22Rv1 (cell line): ENCODE data around the gene KLHDC4.

Experiments
- ZFX ChIP-seq: fragments of 450-650 bp; IDR thresholded peaks from 2 replicates; pipeline ENCODE4 v1.6.1; 2017; ENCODE audit warnings: antibody characterized with exemption, borderline replicate concordance
- TF ChIP-seq, protein P1 (sequence below): fragments of 450-650 bp; IDR thresholded peaks from 2 replicates; pipeline ENCODE4 v1.5.1; 2017; ENCODE audit warnings: mild to moderate bottlenecking

DNA sequence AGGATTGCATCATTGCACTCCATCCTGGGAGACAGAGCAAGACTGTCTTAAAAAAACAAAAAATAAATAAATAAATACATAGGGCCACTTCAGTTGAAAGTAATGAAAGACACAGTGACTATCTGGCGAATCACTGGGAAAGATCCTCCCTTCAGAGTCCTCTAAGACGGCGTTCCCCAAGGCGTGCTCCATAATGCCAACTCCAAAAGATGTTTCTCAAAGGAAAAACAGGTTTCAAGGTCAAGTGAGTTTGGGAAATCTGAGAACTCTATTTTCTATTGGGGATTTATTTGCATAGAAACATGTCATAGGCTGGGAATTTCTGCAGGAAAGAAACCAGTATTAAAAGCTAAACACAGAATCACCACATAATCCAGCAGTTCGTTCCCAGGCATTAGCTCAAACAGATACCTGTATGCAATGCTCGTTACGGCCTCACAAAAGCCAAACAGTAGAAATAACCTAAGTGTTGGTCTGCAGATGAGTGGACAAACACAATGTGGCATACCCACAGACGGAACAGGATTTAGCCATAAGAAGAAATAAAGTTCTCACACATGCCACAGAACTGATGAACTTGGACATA, 7.9 kb downstream of the KLHDC4 start:
- TF ChIP-seq, protein P1, sequence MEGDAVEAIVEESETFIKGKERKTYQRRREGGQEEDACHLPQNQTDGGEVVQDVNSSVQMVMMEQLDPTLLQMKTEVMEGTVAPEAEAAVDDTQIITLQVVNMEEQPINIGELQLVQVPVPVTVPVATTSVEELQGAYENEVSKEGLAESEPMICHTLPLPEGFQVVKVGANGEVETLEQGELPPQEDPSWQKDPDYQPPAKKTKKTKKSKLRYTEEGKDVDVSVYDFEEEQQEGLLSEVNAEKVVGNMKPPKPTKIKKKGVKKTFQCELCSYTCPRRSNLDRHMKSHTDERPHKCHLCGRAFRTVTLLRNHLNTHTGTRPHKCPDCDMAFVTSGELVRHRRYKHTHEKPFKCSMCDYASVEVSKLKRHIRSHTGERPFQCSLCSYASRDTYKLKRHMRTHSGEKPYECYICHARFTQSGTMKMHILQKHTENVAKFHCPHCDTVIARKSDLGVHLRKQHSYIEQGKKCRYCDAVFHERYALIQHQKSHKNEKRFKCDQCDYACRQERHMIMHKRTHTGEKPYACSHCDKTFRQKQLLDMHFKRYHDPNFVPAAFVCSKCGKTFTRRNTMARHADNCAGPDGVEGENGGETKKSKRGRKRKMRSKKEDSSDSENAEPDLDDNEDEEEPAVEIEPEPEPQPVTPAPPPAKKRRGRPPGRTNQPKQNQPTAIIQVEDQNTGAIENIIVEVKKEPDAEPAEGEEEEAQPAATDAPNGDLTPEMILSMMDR, result no peak
- TF ChIP-seq ZFX, result no peak
